GM23338 (cell line): ENCODE results near the gene CSTF3.

ENCODE experiments used
- CREB1 ChIP-seq: fragments of 250-450 bp; sonication (Bioruptor Pico); IDR thresholded peaks from 2 replicates; pipeline ENCODE4 v1.5.0; 2020; ENCODE audit warnings: low read depth, mild to moderate bottlenecking, moderate library complexity
- CTCF ChIP-seq, 2 experiments: fragments of 200-600 bp in 1 of 2; sonication (generic) in 1 of 2; conservative IDR thresholded peaks; 2 replicates each; pipeline versions ENCODE4 v1.5.1 to v1.6.1; 2016 to 2017; ENCODE audit warnings: antibody characterized with exemption in 2 of 2, low read depth in 2 of 2, mild to moderate bottlenecking in 2 of 2, moderate library complexity in 1 of 2
- ETS1 ChIP-seq: IDR thresholded peaks from 2 replicates; pipeline ENCODE4 v1.6.1; 2016; ENCODE audit warnings: antibody characterized with exemption
- POLR2AphosphoS5 ChIP-seq: IDR thresholded peaks from 2 replicates; pipeline ENCODE4 v1.6.1; 2016; ENCODE audit warnings: antibody characterized with exemption, low read depth
- REST ChIP-seq: IDR thresholded peaks from one replicate; pipeline ENCODE4 v1.6.1; 2018; ENCODE audit warnings: antibody characterized with exemption; ENCODE audit not compliant: unreplicated experiment
- ZNF114 ChIP-seq: fragments of 250-450 bp; sonication (Bioruptor Pico); IDR thresholded peaks from 2 replicates; pipeline ENCODE4 v1.5.0; 2020; ENCODE audit warnings: mild to moderate bottlenecking, moderate library complexity

GRCh38 chr11:33109294-33109895 lies 51.9 kb downstream of the CSTF3 start:
- TF ChIP-seq POLR2AphosphoS5: no peak
- TF ChIP-seq ZNF114 (CRISPR knock-in tag): no peak
- TF ChIP-seq CTCF (conservative IDR thresholded peaks at IDR 0.05; ENCODE audit: low read depth in 2 of 2): no peak
- no peak for TF ChIP-seq CREB1
- TF ChIP-seq REST: no peak
- no peak for TF ChIP-seq ETS1
